ENCODE results near the gene MOB3B. TPM values are rescaled to one million over a fixed set of nuclear protein-coding genes. Genes with fewer than 3 reads are reported as not detected.

Gene MOB3B
- total RNA-seq, 1 donor, result under 0.01 TPM

DNA sequence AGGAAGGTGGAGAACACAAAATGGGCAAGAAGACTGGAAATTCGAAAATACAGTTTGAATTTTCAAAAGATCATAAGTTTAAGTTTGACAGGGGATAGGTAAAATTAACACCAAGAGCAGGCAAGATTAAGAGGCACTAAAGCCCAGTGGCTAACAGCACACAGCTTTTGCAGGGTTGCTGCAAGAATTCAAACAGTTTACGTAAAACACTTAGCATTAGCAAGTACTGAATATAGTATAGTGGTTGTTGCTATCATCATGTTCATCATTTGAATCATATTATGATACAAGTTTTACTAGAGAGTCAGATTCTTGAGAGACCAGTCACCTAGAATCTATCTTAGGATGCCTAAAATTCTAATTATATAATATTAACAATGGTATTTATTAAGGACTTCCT, 66.8 kb downstream of the MOB3B start:
- H3K36me3 ChIP-seq (ENCODE audit: insufficient read depth, low read length), result no peaks in the 10 kb centered on the region
- TF ChIP-seq, protein P1, sequence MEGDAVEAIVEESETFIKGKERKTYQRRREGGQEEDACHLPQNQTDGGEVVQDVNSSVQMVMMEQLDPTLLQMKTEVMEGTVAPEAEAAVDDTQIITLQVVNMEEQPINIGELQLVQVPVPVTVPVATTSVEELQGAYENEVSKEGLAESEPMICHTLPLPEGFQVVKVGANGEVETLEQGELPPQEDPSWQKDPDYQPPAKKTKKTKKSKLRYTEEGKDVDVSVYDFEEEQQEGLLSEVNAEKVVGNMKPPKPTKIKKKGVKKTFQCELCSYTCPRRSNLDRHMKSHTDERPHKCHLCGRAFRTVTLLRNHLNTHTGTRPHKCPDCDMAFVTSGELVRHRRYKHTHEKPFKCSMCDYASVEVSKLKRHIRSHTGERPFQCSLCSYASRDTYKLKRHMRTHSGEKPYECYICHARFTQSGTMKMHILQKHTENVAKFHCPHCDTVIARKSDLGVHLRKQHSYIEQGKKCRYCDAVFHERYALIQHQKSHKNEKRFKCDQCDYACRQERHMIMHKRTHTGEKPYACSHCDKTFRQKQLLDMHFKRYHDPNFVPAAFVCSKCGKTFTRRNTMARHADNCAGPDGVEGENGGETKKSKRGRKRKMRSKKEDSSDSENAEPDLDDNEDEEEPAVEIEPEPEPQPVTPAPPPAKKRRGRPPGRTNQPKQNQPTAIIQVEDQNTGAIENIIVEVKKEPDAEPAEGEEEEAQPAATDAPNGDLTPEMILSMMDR (IDR thresholded peaks at IDR 0.05; ENCODE audit: extremely low read depth, low read depth, low read length), result no peak

DNA sequence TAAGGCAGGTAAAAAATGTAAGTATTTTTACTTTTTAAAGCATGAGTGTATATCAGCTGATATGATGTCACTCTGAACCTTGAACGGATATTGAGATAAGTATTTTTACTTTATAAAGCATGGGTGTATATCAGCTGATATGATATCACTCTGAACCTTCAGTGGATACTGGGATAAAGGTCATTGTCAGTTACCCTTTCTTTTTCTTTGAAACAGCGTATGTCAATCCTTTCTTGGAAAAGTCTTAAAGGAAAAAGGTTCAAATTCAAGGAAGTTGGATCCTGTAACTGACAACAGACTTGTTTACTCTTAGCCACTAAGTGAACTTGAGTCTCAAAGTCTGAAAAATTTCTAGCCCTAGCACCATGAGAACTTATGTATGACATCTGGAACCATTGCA, 67.2 kb downstream of the MOB3B start:
- H2AFZ ChIP-seq (ENCODE audit: low read length), result no peak overlapping the region
- no peak overlapping the region for H3K27ac ChIP-seq (ENCODE audit: low read depth, low read length)
- H3K9me3 ChIP-seq (ENCODE audit: low read depth, low read length), result no peaks in the 10 kb centered on the region
- no peaks in the 10 kb centered on the region for H4K20me1 ChIP-seq (ENCODE audit: insufficient read depth, low read length)
- H3K4me3 ChIP-seq (ENCODE audit: insufficient read depth, low read length), result no peak overlapping the region
- H3K4me1 ChIP-seq (ENCODE audit: insufficient read depth, low read length), result no peaks in the 10 kb centered on the region
- H3K4me2 ChIP-seq (ENCODE audit: insufficient read depth, low read length), result no peak overlapping the region
- H3K27me3 ChIP-seq (ENCODE audit: insufficient read depth, low read length), result no peaks in the 10 kb centered on the region
- no peaks in the 10 kb centered on the region for H3K79me2 ChIP-seq (ENCODE audit: insufficient read depth, low read length)
- TF ChIP-seq, protein P1 (IDR thresholded peaks at IDR 0.05; ENCODE audit: extremely low read depth, low read depth, low read length), result no peak
- no peak for DNase-seq (ENCODE audit: insufficient read length, low spot score, missing footprints)
- no peaks in the 10 kb centered on the region for H3K36me3 ChIP-seq (ENCODE audit: insufficient read depth, low read length)

More for the DNA sequence above, 66.8 kb downstream of the MOB3B start:
- Histone ChIP-seq H3K27me3 (ENCODE audit: insufficient read depth, low read length) (no peaks in the 10 kb centered on the region), H3K79me2 (ENCODE audit: insufficient read depth, low read length) (no peaks in the 10 kb centered on the region), H3K9me3 (ENCODE audit: low read depth, low read length) (no peaks in the 10 kb centered on the region), H3K4me3 (ENCODE audit: insufficient read depth, low read length) (no peak overlapping the region), H2AFZ (ENCODE audit: low read length) (no peak overlapping the region), H3K4me1 (ENCODE audit: insufficient read depth, low read length) (no peaks in the 10 kb centered on the region), H4K20me1 (ENCODE audit: insufficient read depth, low read length) (no peaks in the 10 kb centered on the region), H3K27ac (ENCODE audit: low read depth, low read length) (no peak overlapping the region), H3K4me2 (ENCODE audit: insufficient read depth, low read length) (no peak overlapping the region)
- no peak for DNase-seq (ENCODE audit: insufficient read length, low spot score, missing footprints)

DNA sequence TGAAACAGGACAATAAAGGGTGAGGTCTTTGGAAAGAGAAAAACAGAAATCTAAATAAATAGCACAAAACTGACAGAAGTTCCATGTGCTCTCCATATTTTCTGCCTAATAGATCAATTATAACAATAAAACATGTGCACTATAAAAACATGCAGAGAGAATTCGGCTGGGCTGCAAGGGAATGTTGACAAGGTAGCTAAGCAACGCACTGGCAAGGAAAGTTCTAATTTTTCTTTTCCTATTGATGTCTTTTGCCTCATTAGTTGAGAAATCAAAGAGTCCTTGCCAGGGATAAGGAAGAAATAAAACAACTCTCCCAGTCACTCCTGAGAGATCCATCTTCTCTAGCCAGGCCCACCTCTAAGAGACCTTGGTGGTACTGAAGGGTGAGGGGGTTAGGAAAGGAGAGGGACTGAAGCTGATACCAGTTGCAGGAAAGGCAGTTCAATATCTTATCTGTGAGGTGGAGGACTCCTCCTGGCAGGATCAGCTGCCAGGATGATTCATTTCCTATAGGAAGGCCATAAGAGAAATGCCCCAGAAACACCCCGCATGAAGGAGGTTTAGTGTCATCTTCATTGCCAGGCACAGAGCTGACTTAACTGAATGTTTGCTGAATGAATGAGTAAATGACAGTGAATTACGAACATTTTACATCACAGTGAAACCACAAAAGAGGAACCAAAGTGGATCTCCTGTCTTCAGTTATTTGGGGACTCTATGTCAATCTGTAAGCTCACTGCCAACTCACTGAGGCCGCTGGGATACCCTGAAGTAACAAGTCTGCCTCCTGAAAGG, 69.2 kb downstream of the MOB3B start:
- TF ChIP-seq, protein P1 (IDR thresholded peaks at IDR 0.05; ENCODE audit: extremely low read depth, low read depth, low read length), result no peak
- H3K4me2 ChIP-seq (ENCODE audit: insufficient read depth, low read length), result no peak overlapping the region
- DNase-seq (ENCODE audit: insufficient read length, low spot score, missing footprints), result no peak

DNA sequence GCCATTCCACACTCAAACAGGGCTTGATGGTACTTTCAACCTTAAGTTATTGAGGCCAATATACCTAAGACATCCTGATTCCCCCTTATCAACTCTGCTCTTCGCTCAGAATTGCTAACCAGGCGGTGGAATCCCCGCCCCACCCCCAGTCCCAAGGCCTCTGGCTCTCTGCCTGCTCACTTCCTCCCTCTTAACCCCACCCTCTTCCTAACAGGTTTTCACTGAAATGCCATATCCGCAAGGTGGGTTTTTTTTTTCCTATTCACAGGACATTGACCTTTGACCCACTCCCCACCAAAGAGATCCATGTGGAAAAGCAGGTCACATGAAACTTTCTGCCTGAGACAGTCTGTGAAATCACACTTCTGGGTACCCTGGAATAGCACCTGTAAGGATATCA, 72.2 kb downstream of the MOB3B start:
- Histone ChIP-seq H3K4me3 (ENCODE audit: insufficient read depth, low read length) (no peak overlapping the region), H2AFZ (ENCODE audit: low read length) (no peak overlapping the region), H3K79me2 (ENCODE audit: insufficient read depth, low read length) (no peaks in the 10 kb centered on the region), H3K27me3 (ENCODE audit: insufficient read depth, low read length) (no peaks in the 10 kb centered on the region), H4K20me1 (ENCODE audit: insufficient read depth, low read length) (no peaks in the 10 kb centered on the region), H3K9me3 (ENCODE audit: low read depth, low read length) (no peaks in the 10 kb centered on the region), H3K4me1 (ENCODE audit: insufficient read depth, low read length) (no peaks in the 10 kb centered on the region), H3K4me2 (ENCODE audit: insufficient read depth, low read length) (no peak overlapping the region), H3K36me3 (ENCODE audit: insufficient read depth, low read length) (no peaks in the 10 kb centered on the region), H3K27ac (ENCODE audit: low read depth, low read length) (no peak overlapping the region)
- TF ChIP-seq, protein P1 (IDR thresholded peaks at IDR 0.05; ENCODE audit: extremely low read depth, low read depth, low read length), result no peak
- DNase-seq (ENCODE audit: insufficient read length, low spot score, missing footprints), result no peak

More for the DNA sequence above, 69.2 kb downstream of the MOB3B start:
- H4K20me1 ChIP-seq (ENCODE audit: insufficient read depth, low read length), result no peaks in the 10 kb centered on the region
- H2AFZ ChIP-seq (ENCODE audit: low read length), result no peak overlapping the region
- H3K4me1 ChIP-seq (ENCODE audit: insufficient read depth, low read length), result no peaks in the 10 kb centered on the region
- H3K4me3 ChIP-seq (ENCODE audit: insufficient read depth, low read length), result no peak overlapping the region
- H3K27ac ChIP-seq (ENCODE audit: low read depth, low read length), result no peak overlapping the region
- H3K9me3 ChIP-seq (ENCODE audit: low read depth, low read length), result no peaks in the 10 kb centered on the region
- no peaks in the 10 kb centered on the region for H3K27me3 ChIP-seq (ENCODE audit: insufficient read depth, low read length)
- no peaks in the 10 kb centered on the region for H3K79me2 ChIP-seq (ENCODE audit: insufficient read depth, low read length)
- H3K36me3 ChIP-seq (ENCODE audit: insufficient read depth, low read length), result no peaks in the 10 kb centered on the region

All from osteoblast (primary cell).